SK-N-SH treated with all-trans-retinoic acid at 6 μM for 48 hours (cell line): ENCODE measurements around the gene TCEA3.

Experiments used
- ATAC-seq: fragments of 200-7000 bp; cut with Tn5 transposase; 3 replicates; pipeline ENCODE4 v1.9.1; 2020; ENCODE audit warnings: mild to moderate bottlenecking, moderate library complexity
- ARNTL ChIP-seq: fragments of 450-650 bp; formaldehyde crosslinking; IDR thresholded peaks from 2 replicates; pipeline ENCODE4 v1.5.0; 2020; ENCODE audit warnings: low read depth, mild to moderate bottlenecking, moderate library complexity, borderline replicate concordance
- BACH2 ChIP-seq: fragments of 250-450 bp; sonication (Bioruptor Pico); IDR thresholded peaks from 2 replicates; pipeline ENCODE4 v1.9.0; 2021; ENCODE audit warnings: mild to moderate bottlenecking, borderline replicate concordance
- CREB5 ChIP-seq: fragments of 250-450 bp; sonication (Bioruptor Pico); IDR thresholded peaks from 2 replicates; pipeline ENCODE4 v1.5.1; 2020; ENCODE audit warnings: low read depth, mild to moderate bottlenecking, moderate library complexity
- CSDC2 ChIP-seq: fragments of 250-450 bp; sonication (Bioruptor Pico); IDR thresholded peaks from 2 replicates; pipeline ENCODE4 v1.5.0; 2020; ENCODE audit warnings: mild to moderate bottlenecking, moderate library complexity
- CSRNP3 ChIP-seq: fragments of 250-450 bp; sonication (Bioruptor Pico); IDR thresholded peaks from 2 replicates; pipeline ENCODE4 v1.5.1; 2021; ENCODE audit warnings: mild to moderate bottlenecking, moderate library complexity
- ESRRG ChIP-seq: fragments of 250-450 bp; sonication (Bioruptor Pico); IDR thresholded peaks from 2 replicates; pipeline ENCODE4 v1.6.1; 2021; ENCODE audit warnings: mild to moderate bottlenecking
- GLIS3 ChIP-seq: fragments of 250-450 bp; sonication (Bioruptor Pico); IDR thresholded peaks from 2 replicates; pipeline ENCODE4 v1.5.0; 2020; ENCODE audit warnings: mild to moderate bottlenecking, moderate library complexity
- ISL1 ChIP-seq: fragments of 250-450 bp; sonication (Bioruptor Pico); IDR thresholded peaks from 2 replicates; pipeline ENCODE4 v2.1.2; 2022; ENCODE audit warnings: mild to moderate bottlenecking, moderate library complexity
- OSR1 ChIP-seq: fragments of 250-450 bp; sonication (Bioruptor Pico); IDR thresholded peaks from 2 replicates; pipeline ENCODE4 v1.8.0; 2022; ENCODE audit warnings: moderate library complexity, mild to moderate bottlenecking, inconsistent platforms
- PATZ1 ChIP-seq: fragments of 250-450 bp; sonication (Bioruptor Pico); IDR thresholded peaks from 2 replicates; pipeline ENCODE4 v1.8.0; 2020; ENCODE audit warnings: mild to moderate bottlenecking, moderate library complexity, borderline replicate concordance
- PPARA ChIP-seq: fragments of 250-450 bp; sonication (Bioruptor Pico); IDR thresholded peaks from 2 replicates; pipeline ENCODE4 v1.5.0; 2020; ENCODE audit warnings: mild to moderate bottlenecking, borderline replicate concordance
- RARB ChIP-seq: fragments of 250-450 bp; sonication (Bioruptor Pico); IDR thresholded peaks from 2 replicates; pipeline ENCODE4 v1.8.0; 2021; ENCODE audit warnings: mild to moderate bottlenecking, moderate library complexity
- SNAI2 ChIP-seq: fragments of 250-450 bp; sonication (Bioruptor Pico); IDR thresholded peaks from 2 replicates; pipeline ENCODE4 v1.5.0; 2020; ENCODE audit warnings: mild to moderate bottlenecking, moderate library complexity
- TCF4 ChIP-seq: fragments of 250-450 bp; sonication (Bioruptor Pico); IDR thresholded peaks from 2 replicates; pipeline ENCODE4 v1.8.0; 2021; ENCODE audit warnings: mild to moderate bottlenecking, moderate library complexity, borderline replicate concordance
- TOX ChIP-seq: fragments of 250-450 bp; sonication (Bioruptor Pico); IDR thresholded peaks from 2 replicates; pipeline ENCODE4 v1.8.0; 2021; ENCODE audit warnings: mild to moderate bottlenecking, moderate library complexity, borderline replicate concordance
- TSHZ2 ChIP-seq: fragments of 250-450 bp; sonication (Bioruptor Pico); IDR thresholded peaks from 2 replicates; pipeline ENCODE4 v1.5.0; 2020; ENCODE audit warnings: mild to moderate bottlenecking, moderate library complexity
- ZFP30 ChIP-seq: fragments of 450-650 bp; formaldehyde crosslinking; IDR thresholded peaks from 2 replicates; pipeline ENCODE4 v1.5.0; 2022; ENCODE audit warnings: mild to moderate bottlenecking, moderate library complexity
- ZNF70 ChIP-seq: fragments of 450-650 bp; formaldehyde crosslinking; IDR thresholded peaks from 2 replicates; pipeline ENCODE4 v1.5.0; 2020; ENCODE audit warnings: mild to moderate bottlenecking, moderate library complexity
- ZNF8 ChIP-seq: fragments of 450-650 bp; formaldehyde crosslinking; IDR thresholded peaks from 2 replicates; pipeline ENCODE4 v1.5.0; 2020; ENCODE audit warnings: mild to moderate bottlenecking, moderate library complexity

Gene TCEA3

GRCh38 chr1:23403038-23403336 is 21.6 kb downstream of the TCEA3 start:
- TF ChIP-seq ARNTL, result no peak
- no peak for TF ChIP-seq CREB5 (CRISPR knock-in tag)
- TF ChIP-seq CSDC2 (CRISPR knock-in tag), result no peak
- ATAC-seq, result peak; percentile 77

GRCh38 chr1:23402286-23403037 is 22.1 kb downstream of the TCEA3 start:
- ATAC-seq, result no peak
- TF ChIP-seq ZNF8 (no peak), ISL1 (CRISPR knock-in tag) (no peak), PATZ1 (CRISPR knock-in tag) (no peak), ZNF70 (no peak), BACH2 (no peak), ARNTL (no peak), TSHZ2 (CRISPR knock-in tag) (no peak), CSDC2 (CRISPR knock-in tag) (no peak), ESRRG (CRISPR knock-in tag) (no peak), TCF4 (CRISPR knock-in tag) (no peak), RARB (CRISPR knock-in tag) (no peak), PPARA (CRISPR knock-in tag) (no peak), SNAI2 (CRISPR knock-in tag) (no peak), TOX (CRISPR knock-in tag) (no peak), GLIS3 (CRISPR knock-in tag) (no peak)

GRCh38 chr1:23401313-23401712 is 23.2 kb downstream of the TCEA3 start:
- TF ChIP-seq TOX (CRISPR knock-in tag) (no peak), GLIS3 (CRISPR knock-in tag) (no peak), ZFP30 (CRISPR knock-in tag) (no peak), CSRNP3 (no peak), TSHZ2 (CRISPR knock-in tag) (no peak), ISL1 (CRISPR knock-in tag) (no peak), SNAI2 (CRISPR knock-in tag) (no peak), BACH2 (no peak), OSR1 (CRISPR knock-in tag) (no peak)
- ATAC-seq, result no peak
